Skeletal muscle tissue (tissue), 4 donors: ENCODE data around the gene CYFIP2. TPM values are rescaled to one million over a fixed set of nuclear protein-coding genes. Genes with fewer than 3 reads are reported as not detected.

Experiments used
- H3K27ac ChIP-seq: one replicate; pipeline ENCODE4 v1.7.0; 2013; ENCODE audit warnings: mild to moderate bottlenecking, low read depth, low read length, inconsistent platforms
- H3K27me3 ChIP-seq, 3 donors: one replicate each; pipeline ENCODE4 v1.7.0; 2013; ENCODE audit warnings: low read length in 3 of 3; ENCODE audit not compliant: control insufficient read depth in 3 of 3, insufficient read depth in 3 of 3
- H3K36me3 ChIP-seq, 3 donors: one replicate each; pipeline ENCODE4 v1.7.0; 2013; ENCODE audit warnings: low read length in 3 of 3; ENCODE audit not compliant: control insufficient read depth in 3 of 3, insufficient read depth in 3 of 3
- H3K4me1 ChIP-seq, 3 donors: one replicate each; pipeline ENCODE4 v1.7.0; 2013; ENCODE audit warnings: low read length in 3 of 3, mild to moderate bottlenecking in 3 of 3; ENCODE audit not compliant: control insufficient read depth in 3 of 3, insufficient read depth in 3 of 3
- H3K4me3 ChIP-seq, 3 donors: one replicate each; pipeline ENCODE4 v1.7.0; 2013; ENCODE audit warnings: low read length in 3 of 3
- H3K9ac ChIP-seq, 3 donors: one replicate each; pipeline ENCODE4 v1.7.0; 2013; ENCODE audit warnings: low read length in 3 of 3, mild to moderate bottlenecking in 3 of 3, moderate library complexity in 2 of 3, low read depth in 1 of 3
- H3K9me3 ChIP-seq, 3 donors: one replicate each; pipeline ENCODE4 v1.7.0; 2013; ENCODE audit warnings: low read length in 3 of 3; ENCODE audit not compliant: control insufficient read depth in 3 of 3
- total RNA-seq: library from RNA; depleted of rRNA; stranded (reverse); fragments of >200 nt; gene quantifications from one replicate; pipeline ENCODE4 v1.2.3, GENCODE V29; 2014
- donor health status: Osteomylitis.

CYFIP2 gene
- total RNA-seq, 1 donor from 2014 or later = 7.8 TPM

DNA sequence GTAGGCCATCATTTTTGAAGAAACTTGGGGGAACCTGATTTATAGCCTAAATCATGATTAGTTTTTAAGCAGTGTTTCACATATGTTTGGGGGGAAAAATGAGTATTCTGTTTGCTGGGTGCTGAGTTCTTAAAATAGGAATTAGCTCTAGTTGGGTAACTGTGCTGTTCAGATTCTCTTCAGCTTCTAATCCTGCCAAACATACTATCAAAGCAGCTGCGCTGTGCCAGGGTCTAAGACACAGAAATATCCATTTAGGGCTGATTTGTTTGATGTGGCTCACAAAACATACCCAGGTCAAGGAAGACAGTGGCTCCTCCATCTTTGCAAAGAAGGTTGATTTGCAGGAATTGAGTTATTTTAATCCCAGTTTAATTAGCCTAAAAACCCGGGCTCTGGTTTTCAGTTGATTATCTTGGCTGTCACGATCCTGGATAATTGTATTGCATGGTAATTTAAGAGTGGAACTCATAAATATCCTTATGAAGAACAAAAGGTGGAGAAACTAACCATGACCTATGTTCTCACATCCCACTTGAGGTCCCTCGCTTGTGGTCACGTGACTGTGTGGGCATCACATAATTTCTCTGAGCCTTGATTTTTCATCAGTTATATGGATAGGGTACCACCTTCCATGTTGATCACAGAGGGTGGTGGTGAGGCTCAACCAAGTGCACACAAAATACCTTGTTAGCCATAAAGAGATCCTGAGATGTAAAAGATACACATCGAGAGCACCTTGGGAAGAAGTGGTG, 18.7 kb downstream of the CYFIP2 start:
- no peak overlapping the region for H3K9ac ChIP-seq
- H3K4me3 ChIP-seq = peak overlapping the region in 1 of 3 donors; percentile 3
- no peak overlapping the region for H3K27ac ChIP-seq
- no peaks in the 10 kb centered on the region for H3K9me3 ChIP-seq
- no peaks in the 10 kb centered on the region for H3K36me3 ChIP-seq
- peaks cover 2 to 28% (median 4%) of the 10 kb centered on the region in 3 donors for H3K4me1 ChIP-seq
- no peaks in the 10 kb centered on the region for H3K27me3 ChIP-seq

DNA sequence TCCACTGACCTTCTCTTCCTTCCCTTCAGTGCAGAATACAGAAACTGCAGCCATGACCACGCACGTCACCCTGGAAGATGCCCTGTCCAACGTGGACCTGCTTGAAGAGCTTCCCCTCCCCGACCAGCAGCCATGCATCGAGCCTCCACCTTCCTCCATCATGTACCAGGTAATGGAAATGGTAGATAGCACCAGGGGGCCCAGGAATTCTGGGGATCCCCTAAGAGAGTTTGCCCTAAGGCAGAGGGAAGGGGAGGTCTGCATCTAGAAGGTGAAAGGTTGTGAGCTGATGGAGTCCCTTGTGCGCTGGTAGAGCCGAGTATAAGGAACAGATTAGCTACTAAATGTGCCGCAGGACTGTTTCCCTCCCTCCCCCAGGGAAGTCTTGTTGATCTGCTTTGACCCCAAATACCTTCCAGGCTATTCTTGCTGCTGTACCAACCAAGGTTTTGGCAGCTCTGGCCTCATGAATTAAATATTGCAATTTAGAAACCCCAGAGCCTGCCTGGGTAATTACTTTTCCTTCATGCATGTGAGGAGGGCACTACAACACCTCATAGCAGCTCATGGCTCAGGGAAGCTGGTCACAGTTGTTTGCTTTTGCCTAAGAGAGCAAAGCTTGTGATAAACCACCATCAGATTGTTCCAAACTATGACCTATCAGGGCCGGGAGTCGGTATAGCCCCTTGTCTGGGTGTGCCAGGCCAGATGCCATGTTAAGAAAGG, 19.6 kb downstream of the CYFIP2 start:
- H3K9me3 ChIP-seq = no peaks in the 10 kb centered on the region
- H3K36me3 ChIP-seq = no peaks in the 10 kb centered on the region
- H3K9ac ChIP-seq = peak overlapping the region in 1 of 3 donors; percentile 54
- H3K27me3 ChIP-seq = no peaks in the 10 kb centered on the region
- H3K4me1 ChIP-seq = peaks cover 2 to 28% (median 4%) of the 10 kb centered on the region in 3 donors
- H3K4me3 ChIP-seq = peak overlapping the region in 1 of 3 donors; percentile 3
- no peak overlapping the region for H3K27ac ChIP-seq

DNA sequence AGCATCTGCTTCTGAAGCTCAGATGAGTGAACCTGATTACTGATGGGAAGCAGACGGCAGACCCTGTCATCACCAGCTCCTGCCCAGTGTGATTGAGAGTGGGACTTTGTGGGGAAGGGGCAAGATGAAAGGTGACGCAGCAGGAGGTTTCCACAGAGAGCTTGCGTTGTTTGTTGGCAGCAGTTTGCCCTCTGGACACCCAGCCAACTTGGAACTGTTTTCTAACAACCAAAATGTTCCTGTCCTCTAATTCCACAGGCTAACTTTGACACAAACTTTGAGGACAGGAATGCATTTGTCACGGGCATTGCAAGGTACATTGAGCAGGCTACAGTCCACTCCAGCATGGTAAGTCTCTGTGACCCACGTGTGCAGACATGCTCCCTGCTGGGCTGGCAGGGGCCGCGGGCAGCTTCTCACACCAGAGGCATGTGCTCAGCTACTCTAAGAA, 20.9 kb downstream of the CYFIP2 start:
- Histone ChIP-seq H3K9me3 (no peaks in the 10 kb centered on the region), H3K27me3 (no peaks in the 10 kb centered on the region), H3K36me3 (no peaks in the 10 kb centered on the region), H3K4me1 (peaks cover 2 to 32% (median 4%) of the 10 kb centered on the region in 3 donors), H3K9ac (no peak overlapping the region), H3K4me3 (no peak overlapping the region), H3K27ac (no peak overlapping the region)

DNA sequence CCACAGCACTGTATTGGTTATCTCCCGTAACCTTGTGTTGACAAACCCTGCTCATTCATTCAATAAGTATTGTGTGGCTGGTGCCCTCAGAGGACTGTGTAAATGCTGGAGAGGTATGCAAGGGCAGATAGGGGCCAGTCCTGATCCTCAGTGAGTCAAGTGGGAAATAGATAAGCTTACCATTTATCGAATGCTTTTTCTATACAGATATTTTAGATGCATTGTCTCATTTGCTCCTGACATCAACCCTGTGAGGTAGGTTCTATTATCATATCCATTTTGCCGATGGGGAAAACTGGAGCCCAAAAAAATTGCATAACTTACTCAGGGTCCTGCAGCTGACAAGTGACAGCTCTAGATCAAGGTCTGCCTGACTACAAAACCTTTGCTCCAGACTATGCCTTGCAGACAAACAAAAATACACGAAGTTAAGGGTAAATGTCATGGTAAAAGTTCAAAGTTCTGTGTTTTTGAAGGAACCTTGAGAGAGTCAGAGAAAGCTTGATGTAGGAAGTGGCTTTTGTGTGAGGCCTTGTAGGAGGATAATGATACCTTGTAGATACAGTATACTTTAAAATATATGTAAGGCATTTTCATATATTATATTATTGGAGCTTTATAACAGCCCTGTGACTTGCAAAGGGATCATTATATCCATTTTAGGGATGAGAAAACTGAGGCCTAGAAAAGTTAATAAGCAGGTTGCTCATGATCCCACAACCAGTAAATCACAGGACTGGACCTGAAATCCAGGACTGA, 22.7 kb downstream of the CYFIP2 start:
- Histone ChIP-seq H3K9ac (no peak overlapping the region), H3K4me1 (peaks cover 2 to 29% (median 4%) of the 10 kb centered on the region in 3 donors), H3K9me3 (no peaks in the 10 kb centered on the region), H3K27ac (no peak overlapping the region), H3K36me3 (no peaks in the 10 kb centered on the region), H3K4me3 (no peak overlapping the region), H3K27me3 (no peaks in the 10 kb centered on the region)

DNA sequence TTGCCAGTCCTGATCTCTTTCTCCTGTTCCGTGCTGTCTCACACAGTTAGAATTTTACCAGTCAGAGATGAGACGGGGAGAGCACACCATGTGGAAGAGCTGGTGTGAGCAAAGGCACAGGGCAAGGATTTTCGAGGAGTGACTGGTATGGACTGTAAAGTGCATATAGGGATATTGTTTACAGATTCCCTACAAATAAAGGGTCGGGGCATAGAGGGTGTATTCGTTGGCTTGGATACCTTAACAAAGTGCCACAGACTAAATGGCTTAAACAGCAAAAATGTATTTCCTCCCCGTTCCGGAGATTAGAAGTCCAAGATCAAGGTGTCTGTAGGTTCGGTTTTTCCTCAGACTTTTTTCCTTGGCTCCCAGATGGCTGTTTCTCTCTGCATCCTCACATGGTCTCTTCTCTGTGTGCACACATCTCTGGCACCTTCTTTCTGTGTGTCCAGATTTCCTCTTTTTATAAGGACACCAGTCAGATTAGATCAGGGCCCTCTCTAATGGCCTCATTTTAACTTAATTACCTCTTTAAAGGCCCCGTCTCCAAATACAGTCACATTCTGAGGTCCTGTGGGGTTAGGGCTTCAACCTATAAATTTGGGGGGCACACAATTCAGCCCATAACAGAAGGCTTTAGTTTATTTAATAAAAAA, 23.4 kb downstream of the CYFIP2 start:
- H3K9me3 ChIP-seq = no peaks in the 10 kb centered on the region
- no peak overlapping the region for H3K9ac ChIP-seq
- no peak overlapping the region for H3K27ac ChIP-seq
- H3K4me3 ChIP-seq = no peak overlapping the region
- H3K27me3 ChIP-seq = no peaks in the 10 kb centered on the region
- H3K36me3 ChIP-seq = no peaks in the 10 kb centered on the region
- H3K4me1 ChIP-seq = peaks cover 2 to 27% (median 4%) of the 10 kb centered on the region in 3 donors

DNA sequence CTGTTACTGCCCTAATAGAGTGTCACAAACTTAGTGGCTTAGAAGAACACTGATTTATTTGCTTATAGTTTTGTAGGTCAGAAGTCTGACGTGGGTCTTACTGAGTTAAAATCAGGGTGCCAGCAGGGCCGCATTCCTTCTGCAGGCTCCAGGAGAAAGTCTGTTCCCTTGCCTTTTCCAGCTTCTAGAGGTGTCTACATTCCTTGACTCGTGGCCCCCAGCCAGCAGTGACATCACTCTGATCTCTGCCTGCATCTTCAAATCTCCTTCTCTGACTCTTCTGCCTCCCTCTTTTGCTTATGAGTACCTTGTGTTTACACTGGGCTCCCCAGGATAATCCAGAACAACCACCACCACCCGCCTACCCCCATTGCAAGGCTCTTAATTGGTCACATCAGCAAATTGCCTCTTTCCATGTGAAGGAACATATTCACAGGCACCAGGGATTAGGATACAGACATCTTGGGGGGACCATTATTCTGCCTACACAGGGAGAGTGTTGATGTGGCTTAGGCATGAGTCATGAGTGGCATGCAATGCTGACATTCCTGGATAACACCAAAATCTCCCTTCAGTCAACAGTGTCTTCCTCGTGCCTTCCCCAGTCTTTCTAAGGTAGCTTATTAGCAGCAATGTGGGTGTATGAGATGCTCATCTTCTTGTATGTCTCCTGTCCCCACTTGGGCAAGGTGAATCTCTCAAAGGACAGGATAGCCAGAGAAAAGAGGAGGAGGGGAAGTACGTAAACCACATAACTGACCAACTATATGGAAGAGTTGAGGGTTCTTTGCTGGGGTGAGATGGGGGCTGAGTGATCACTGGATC, 24.4 kb downstream of the CYFIP2 start:
- H3K4me3 ChIP-seq = no peak overlapping the region
- no peaks in the 10 kb centered on the region for H3K27me3 ChIP-seq
- peaks cover 2 to 17% (median 4%) of the 10 kb centered on the region in 3 donors for H3K4me1 ChIP-seq
- H3K9me3 ChIP-seq = no peaks in the 10 kb centered on the region
- H3K9ac ChIP-seq = no peak overlapping the region
- H3K27ac ChIP-seq = no peak overlapping the region
- no peaks in the 10 kb centered on the region for H3K36me3 ChIP-seq

DNA sequence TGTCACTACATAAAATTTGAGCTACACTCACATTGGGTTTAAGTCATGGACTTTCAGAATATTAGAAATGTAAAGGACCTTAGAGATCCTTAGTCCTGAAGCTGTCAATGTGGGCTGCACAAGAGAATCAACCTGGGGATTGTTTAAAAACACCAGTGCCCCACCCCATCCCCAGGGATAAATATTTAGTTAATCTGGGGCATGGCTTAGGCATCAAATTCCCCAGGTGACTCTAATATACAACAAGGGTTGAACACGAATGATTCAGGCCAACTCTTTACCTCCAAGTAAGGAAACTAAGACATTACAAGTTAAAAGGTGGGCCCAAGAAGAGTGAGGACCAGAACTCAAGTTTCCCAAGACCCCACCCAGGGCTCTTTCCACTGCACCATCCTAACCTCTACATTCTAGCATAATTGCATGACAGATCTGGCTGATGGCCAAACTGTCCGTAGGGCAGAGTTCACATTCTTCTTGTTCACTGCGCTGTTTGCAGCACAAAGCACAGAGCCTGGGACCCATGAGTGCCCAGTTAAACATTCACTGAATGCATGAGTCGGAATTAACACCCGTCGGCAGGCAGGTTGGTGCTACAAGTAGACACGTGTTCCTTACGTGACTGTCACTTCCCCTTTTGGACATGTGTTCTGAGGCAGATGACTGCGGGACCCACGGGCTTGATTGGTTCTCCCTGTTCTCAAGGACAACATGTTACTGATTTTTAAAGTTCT, 25.2 kb downstream of the CYFIP2 start:
- Histone ChIP-seq H3K4me3 (peak overlapping the region in 1 of 3 donors; percentile 12), H3K9me3 (no peaks in the 10 kb centered on the region), H3K9ac (no peak overlapping the region), H3K36me3 (no peaks in the 10 kb centered on the region), H3K27ac (no peak overlapping the region), H3K4me1 (peaks cover 0 to 12% (median 0%) of the 10 kb centered on the region in 3 donors), H3K27me3 (no peaks in the 10 kb centered on the region)

DNA sequence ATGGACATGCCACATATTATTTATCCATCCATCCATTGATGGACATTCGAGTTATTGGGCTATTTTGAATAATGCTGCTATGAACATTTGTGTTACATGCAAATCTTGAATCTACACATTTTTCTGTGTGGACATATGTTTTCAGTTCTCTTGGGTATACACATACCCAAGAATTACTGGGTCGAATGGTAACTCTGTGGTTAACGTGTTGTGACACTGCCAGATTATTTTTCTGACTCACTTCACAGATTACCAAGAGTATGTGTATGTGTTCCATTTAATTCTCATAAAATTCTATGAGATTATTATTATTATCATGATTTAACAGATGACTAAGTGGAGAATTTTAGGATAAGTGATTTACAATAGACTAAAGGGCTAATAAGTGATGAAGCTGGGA, 26.7 kb downstream of the CYFIP2 start:
- H3K27me3 ChIP-seq = no peaks in the 10 kb centered on the region
- H3K36me3 ChIP-seq = no peaks in the 10 kb centered on the region
- no peak overlapping the region for H3K27ac ChIP-seq
- no peak overlapping the region for H3K4me3 ChIP-seq
- H3K4me1 ChIP-seq = peaks cover 0 to 4% (median 0%) of the 10 kb centered on the region in 3 donors
- no peaks in the 10 kb centered on the region for H3K9me3 ChIP-seq
- H3K9ac ChIP-seq = no peak overlapping the region
